HCT116 (cell line): ENCODE data around the gene TGM2. TPM values are rescaled to one million over a fixed set of nuclear protein-coding genes. Genes with fewer than 3 reads are reported as not detected.

Source experiments
- ATAC-seq: fragments of 200-7000 bp; cut with Tn5 transposase; 2 replicates; pipeline ENCODE4 v1.9.1; 2020; ENCODE audit warnings: mild to moderate bottlenecking, moderate library complexity
- BruUV-seq: library from RNA; stranded (reverse); fragments of 400-500 nt; replicated peaks from 2 replicates; lab custom pipeline; 2021; lab: Mats Ljungman, UMichigan
- CTCF ChIA-PET: fragments of 300-600 bp; sonication (Branson Sonifier 250); formaldehyde crosslinking; loops from one replicate; lab custom pipeline; 2021; ENCODE audit warnings: antibody characterized with exemption; lab: Charles Lee
- POLR2A ChIA-PET: fragments of 300-600, 350-600 bp; sonication (Branson Sonifier 250); formaldehyde crosslinking; loops from one replicate; lab custom pipeline; 2021; ENCODE audit warnings: antibody characterized with exemption; lab: Charles Lee
- RAD21 ChIA-PET, 2 experiments: fragments of 300-600 bp; sonication (Branson Sonifier 250); formaldehyde crosslinking; loops; one replicate each; lab custom pipeline; 2023; ENCODE audit warnings: low total read pairs in 2 of 2; ENCODE audit not compliant: uncharacterized antibody in 2 of 2, unreplicated experiment in 2 of 2, low non-redundant PET in 1 of 2; lab: Charles Lee
- DNase-seq: peaks from one replicate; pipeline ENCODE4 v3.0.0-alpha.2; 2010; ENCODE audit warnings: low read depth, low spot score
- H2AFZ ChIP-seq: fragments of 200-600 bp; shearing (Covaris generic), sonication (generic); 2 replicates; pipeline ENCODE4 v1.6.1; 2017; ENCODE audit warnings: low read depth, mixed run types, mixed read lengths, antibody characterized with exemption, low read length; ENCODE audit not compliant: poor library complexity, severe bottlenecking
- H3K27ac ChIP-seq: 2 replicates; pipeline ENCODE4 v1.5.1; 2012; ENCODE audit warnings: low read depth, low read length
- H3K27me3 ChIP-seq: fragments of 200-600 bp; sonication (generic); 2 replicates; pipeline ENCODE4 v1.6.1; 2016; ENCODE audit warnings: mixed run types, low read length, mixed read lengths; ENCODE audit not compliant: insufficient read depth
- H3K36me3 ChIP-seq, 2 experiments: fragments of 200-500 bp in 1 of 2; fragments of 200-600 bp in 1 of 2; sonication (Bioruptor generic) in 1 of 2; sonication (generic) in 1 of 2; 2 replicates each; pipeline versions ENCODE4 v1.5.1 to v1.6.1; 2014 to 2016; ENCODE audit warnings: low read length in 2 of 2, inconsistent platforms in 1 of 2, mixed read lengths in 1 of 2, mixed run types in 1 of 2; ENCODE audit not compliant: insufficient read depth in 2 of 2, control insufficient read depth in 1 of 2
- H3K4me1 ChIP-seq, 2 experiments: fragments of 200-600 bp in 1 of 2; sonication (generic) in 1 of 2; 2 replicates each; pipeline versions ENCODE4 v1.5.1 to v1.6.1; 2012 to 2017; ENCODE audit warnings: low read length in 2 of 2, inconsistent platforms in 1 of 2, mild to moderate bottlenecking in 1 of 2, mixed read lengths in 1 of 2, mixed run types in 1 of 2, moderate library complexity in 1 of 2; ENCODE audit not compliant: insufficient read depth in 2 of 2, control insufficient read depth in 1 of 2
- H3K4me2 ChIP-seq: fragments of 200-600 bp; sonication (generic); 2 replicates; pipeline ENCODE4 v1.6.1; 2017; ENCODE audit warnings: mixed run types, low read length, mixed read lengths
- H3K4me3 ChIP-seq, 2 experiments: fragments of 200-600 bp in 1 of 2; sonication (generic) in 1 of 2; replicated peaks in 1 of 2; 2 replicates each; pipeline ENCODE4 v1.5.1; 2011 to 2016; ENCODE audit warnings: low read length in 2 of 2, control low read depth in 1 of 2, low read depth in 1 of 2, mild to moderate bottlenecking in 1 of 2, mixed read lengths in 1 of 2, mixed run types in 1 of 2
- H3K79me2 ChIP-seq: fragments of 200-600 bp; sonication (generic); 2 replicates; pipeline ENCODE4 v1.6.1; 2017; ENCODE audit warnings: mild to moderate bottlenecking, mixed run types, low read length, moderate library complexity, mixed read lengths; ENCODE audit not compliant: insufficient read depth
- H3K9ac ChIP-seq: fragments of 200-600 bp; sonication (generic); 2 replicates; pipeline ENCODE4 v1.6.1; 2016; ENCODE audit warnings: low read length, mixed read lengths
- H3K9me2 ChIP-seq: fragments of 200-600 bp; sonication (generic), shearing (Covaris generic); 2 replicates; pipeline ENCODE4 v1.6.1; 2017; ENCODE audit warnings: mixed run types, mild to moderate bottlenecking, moderate library complexity; ENCODE audit not compliant: insufficient read depth
- H3K9me3 ChIP-seq, 2 experiments: fragments of 200-500 bp in 1 of 2; fragments of 200-600 bp in 1 of 2; sonication (Bioruptor generic) in 1 of 2; sonication (generic) in 1 of 2; 2 replicates each; pipeline ENCODE4 v1.6.1; 2014 to 2017; ENCODE audit warnings: low read length in 2 of 2, mixed read lengths in 2 of 2, inconsistent platforms in 1 of 2, low read depth in 1 of 2, mild to moderate bottlenecking in 1 of 2, mixed run types in 1 of 2, moderate library complexity in 1 of 2; ENCODE audit not compliant: control insufficient read depth in 1 of 2, insufficient read depth in 1 of 2
- H4K20me1 ChIP-seq: fragments of 200-600 bp; sonication (generic), shearing (Covaris generic); 2 replicates; pipeline ENCODE4 v1.6.1; 2017; ENCODE audit warnings: mixed run types, mild to moderate bottlenecking, moderate library complexity; ENCODE audit not compliant: insufficient read depth
- CEBPB ChIP-seq: IDR thresholded peaks from 2 replicates; pipeline ENCODE4 v1.6.1; 2012; ENCODE audit warnings: low read depth
- ELF1 ChIP-seq: IDR thresholded peaks from 2 replicates; pipeline ENCODE4 v1.6.1; 2012; ENCODE audit warnings: low read depth, borderline replicate concordance
- FOSL1 ChIP-seq: IDR thresholded peaks from 2 replicates; pipeline ENCODE4 v1.6.1; 2012; ENCODE audit warnings: low read depth
- JUND ChIP-seq: IDR thresholded peaks from 2 replicates; pipeline ENCODE4 v1.6.1; 2012
- POLR2A ChIP-seq: IDR thresholded peaks from 2 replicates; pipeline ENCODE4 v1.7.0; 2011; ENCODE audit warnings: borderline replicate concordance; ENCODE audit not compliant: insufficient read depth, insufficient read length; ENCODE audit errors: extremely low read depth
- POLR2AphosphoS5 ChIP-seq: IDR thresholded peaks from 2 replicates; pipeline ENCODE4 v1.6.1; 2011; ENCODE audit warnings: mild to moderate bottlenecking, low read depth, low read length, moderate library complexity
- SIN3A ChIP-seq: IDR thresholded peaks from 2 replicates; pipeline ENCODE4 v1.6.1; 2012; ENCODE audit warnings: low read depth
- SRF ChIP-seq: IDR thresholded peaks from 2 replicates; pipeline ENCODE4 v1.6.1; 2012; ENCODE audit warnings: low read depth
- TCF7L2 ChIP-seq: IDR thresholded peaks from 2 replicates; pipeline ENCODE4 v1.7.0; 2011; ENCODE audit warnings: borderline replicate concordance, inconsistent platforms; ENCODE audit not compliant: insufficient read depth, insufficient read length; ENCODE audit errors: extremely low read depth
- ZFX ChIP-seq: fragments of 450-650 bp; IDR thresholded peaks from 2 replicates; pipeline ENCODE4 v1.6.1; 2017
- intact Hi-C: fragments of 100-400 bp; cut with micrococcal nuclease; formaldehyde crosslinking; loops from 2 replicates; pipeline ENCODE4 v1.10.0; 2022
- total RNA-seq: library from RNA; stranded (reverse); gene quantifications from one replicate; pipeline ENCODE4 v1.2.1, GENCODE V29; 2021; ENCODE audit not compliant: unreplicated experiment
- TF ChIP-seq, protein P1 (sequence below), 3 experiments: fragments of 200-600 bp in 1 of 3; sonication (generic) in 1 of 3; IDR thresholded peaks in 2 of 3; conservative IDR thresholded peaks in 1 of 3; 2 replicates each; pipeline ENCODE4 v1.5.1; 2012 to 2017; ENCODE audit warnings: low read depth in 2 of 3, low read length in 2 of 3, antibody characterized with exemption in 1 of 3, borderline replicate concordance in 1 of 3, control low read depth in 1 of 3, mild to moderate bottlenecking in 1 of 3, mixed read lengths in 1 of 3, mixed run types in 1 of 3, moderate library complexity in 1 of 3; ENCODE audit not compliant: insufficient read depth in 1 of 3
- TF ChIP-seq, protein P2 (sequence below): IDR thresholded peaks from 2 replicates; pipeline ENCODE4 v1.6.1; 2012; ENCODE audit warnings: low read depth

TGM2 gene
- total RNA-seq, 1 experiment from 2014 or later, result 6.1 TPM

DNA sequence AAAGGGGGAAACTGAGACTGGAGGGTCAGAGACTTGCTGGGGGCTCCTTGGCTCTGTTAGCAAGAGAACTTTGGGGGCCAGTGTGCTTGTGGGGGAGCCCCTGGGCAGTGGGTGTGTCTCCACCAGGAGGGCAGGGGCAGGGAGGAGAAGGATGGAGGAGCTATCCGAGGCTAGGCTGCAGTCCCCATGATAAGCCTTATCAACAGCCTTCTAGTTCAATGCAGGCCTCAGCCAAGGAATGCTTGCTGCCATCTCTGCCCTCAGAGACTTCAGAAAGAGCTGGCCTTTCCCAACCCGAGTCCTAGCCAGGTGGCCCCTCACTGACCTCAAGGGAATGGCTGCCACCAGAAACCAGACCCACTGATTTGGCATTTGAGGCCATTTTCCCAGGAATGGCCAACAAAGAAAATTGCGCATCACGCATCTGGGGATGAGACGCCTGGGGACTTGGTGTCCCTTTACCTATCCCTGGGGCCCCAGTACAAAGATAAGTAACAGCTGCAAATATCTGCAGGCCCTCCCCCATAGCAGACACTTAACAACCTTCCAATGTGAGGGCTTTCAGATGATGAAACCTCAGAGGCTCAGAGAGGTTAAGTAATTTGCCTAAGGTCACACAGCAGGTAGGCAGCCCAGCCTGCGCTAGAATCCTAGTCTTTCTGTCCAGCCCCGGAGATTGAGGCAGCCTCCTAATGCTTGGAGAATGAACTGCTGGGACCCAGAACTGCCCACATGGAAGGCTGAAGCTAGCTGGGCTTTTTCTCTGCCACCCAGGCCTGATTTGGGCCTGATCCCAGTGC lies 4.9 kb downstream of the TGM2 start:
- ATAC-seq, result no peak
- Histone ChIP-seq H3K9ac (no peak overlapping the region), H3K79me2 (no peaks in the 10 kb centered on the region), H2AFZ (no peak overlapping the region), H3K4me2 (no peak overlapping the region), H4K20me1 (no peaks in the 10 kb centered on the region), H3K9me3 (no peaks in the 10 kb centered on the region), H3K27ac (no peak overlapping the region), H3K9me2 (no peaks in the 10 kb centered on the region), H3K4me3 (no peak overlapping the region), H3K36me3 (no peaks in the 10 kb centered on the region), H3K27me3 (no peaks in the 10 kb centered on the region), H3K4me1 (peaks cover 0 to 15% of the 10 kb centered on the region in 2 experiments; a peak in 2 of 4 replicates)
- POLR2A ChIA-PET, result no interaction called here
- TF ChIP-seq, protein P1, sequence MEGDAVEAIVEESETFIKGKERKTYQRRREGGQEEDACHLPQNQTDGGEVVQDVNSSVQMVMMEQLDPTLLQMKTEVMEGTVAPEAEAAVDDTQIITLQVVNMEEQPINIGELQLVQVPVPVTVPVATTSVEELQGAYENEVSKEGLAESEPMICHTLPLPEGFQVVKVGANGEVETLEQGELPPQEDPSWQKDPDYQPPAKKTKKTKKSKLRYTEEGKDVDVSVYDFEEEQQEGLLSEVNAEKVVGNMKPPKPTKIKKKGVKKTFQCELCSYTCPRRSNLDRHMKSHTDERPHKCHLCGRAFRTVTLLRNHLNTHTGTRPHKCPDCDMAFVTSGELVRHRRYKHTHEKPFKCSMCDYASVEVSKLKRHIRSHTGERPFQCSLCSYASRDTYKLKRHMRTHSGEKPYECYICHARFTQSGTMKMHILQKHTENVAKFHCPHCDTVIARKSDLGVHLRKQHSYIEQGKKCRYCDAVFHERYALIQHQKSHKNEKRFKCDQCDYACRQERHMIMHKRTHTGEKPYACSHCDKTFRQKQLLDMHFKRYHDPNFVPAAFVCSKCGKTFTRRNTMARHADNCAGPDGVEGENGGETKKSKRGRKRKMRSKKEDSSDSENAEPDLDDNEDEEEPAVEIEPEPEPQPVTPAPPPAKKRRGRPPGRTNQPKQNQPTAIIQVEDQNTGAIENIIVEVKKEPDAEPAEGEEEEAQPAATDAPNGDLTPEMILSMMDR (IDR thresholded peaks at IDR 0.05 in 2 of 3, conservative IDR thresholded peaks at IDR 0.05 in 1 of 3; ENCODE audit: borderline replicate concordance in 1 of 3, insufficient read depth in 1 of 3, low read depth in 2 of 3, low read length in 2 of 3), result no peak
- TF ChIP-seq POLR2A (no peak), POLR2AphosphoS5 (no peak), CEBPB (no peak), SRF (no peak), ELF1 (no peak), JUND (no peak), SIN3A (no peak), TCF7L2 (no peak), ZFX (no peak), FOSL1 (no peak)
- TF ChIP-seq, protein P2, sequence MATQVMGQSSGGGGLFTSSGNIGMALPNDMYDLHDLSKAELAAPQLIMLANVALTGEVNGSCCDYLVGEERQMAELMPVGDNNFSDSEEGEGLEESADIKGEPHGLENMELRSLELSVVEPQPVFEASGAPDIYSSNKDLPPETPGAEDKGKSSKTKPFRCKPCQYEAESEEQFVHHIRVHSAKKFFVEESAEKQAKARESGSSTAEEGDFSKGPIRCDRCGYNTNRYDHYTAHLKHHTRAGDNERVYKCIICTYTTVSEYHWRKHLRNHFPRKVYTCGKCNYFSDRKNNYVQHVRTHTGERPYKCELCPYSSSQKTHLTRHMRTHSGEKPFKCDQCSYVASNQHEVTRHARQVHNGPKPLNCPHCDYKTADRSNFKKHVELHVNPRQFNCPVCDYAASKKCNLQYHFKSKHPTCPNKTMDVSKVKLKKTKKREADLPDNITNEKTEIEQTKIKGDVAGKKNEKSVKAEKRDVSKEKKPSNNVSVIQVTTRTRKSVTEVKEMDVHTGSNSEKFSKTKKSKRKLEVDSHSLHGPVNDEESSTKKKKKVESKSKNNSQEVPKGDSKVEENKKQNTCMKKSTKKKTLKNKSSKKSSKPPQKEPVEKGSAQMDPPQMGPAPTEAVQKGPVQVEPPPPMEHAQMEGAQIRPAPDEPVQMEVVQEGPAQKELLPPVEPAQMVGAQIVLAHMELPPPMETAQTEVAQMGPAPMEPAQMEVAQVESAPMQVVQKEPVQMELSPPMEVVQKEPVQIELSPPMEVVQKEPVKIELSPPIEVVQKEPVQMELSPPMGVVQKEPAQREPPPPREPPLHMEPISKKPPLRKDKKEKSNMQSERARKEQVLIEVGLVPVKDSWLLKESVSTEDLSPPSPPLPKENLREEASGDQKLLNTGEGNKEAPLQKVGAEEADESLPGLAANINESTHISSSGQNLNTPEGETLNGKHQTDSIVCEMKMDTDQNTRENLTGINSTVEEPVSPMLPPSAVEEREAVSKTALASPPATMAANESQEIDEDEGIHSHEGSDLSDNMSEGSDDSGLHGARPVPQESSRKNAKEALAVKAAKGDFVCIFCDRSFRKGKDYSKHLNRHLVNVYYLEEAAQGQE, result no peak
- CTCF ChIA-PET, result interaction anchor here (1.7 kb wide), 1 partner anchor 61 kb away, joined by 5 read pairs; no protein-coding TSS in a partner anchor
- RAD21 ChIA-PET, result no interaction called here
- intact Hi-C loops, result loop anchor here (10.0 kb wide), 1 partner anchor 595 kb away; no protein-coding TSS in a partner anchor
- no TSS peak for BruUV-seq
- no peak for DNase-seq
